IPS DF 6.9 (cell line): ENCODE data around the gene EVC.
A peak's percentile ranks its signal among the peaks of the same experiment; 100 is the strongest.

ENCODE experiments used
- DNase-seq: peaks from one replicate; pipeline ENCODE4 v3.0.0-alpha.2; 2013; ENCODE audit warnings: low read depth, low spot score
- H3K27ac ChIP-seq: one replicate; pipeline ENCODE4 v1.5.1; 2013; ENCODE audit warnings: low read length, control low read depth
- H3K27me3 ChIP-seq: 2 replicates; pipeline ENCODE4 v1.6.1; 2013; ENCODE audit warnings: mild to moderate bottlenecking, low read length; ENCODE audit not compliant: control insufficient read depth, insufficient read depth
- H3K36me3 ChIP-seq: 2 replicates; pipeline ENCODE4 v1.6.1; 2013; ENCODE audit warnings: low read length; ENCODE audit not compliant: control insufficient read depth, insufficient read depth
- H3K4me1 ChIP-seq: 2 replicates; pipeline ENCODE4 v1.6.1; 2013; ENCODE audit warnings: low read length; ENCODE audit not compliant: control insufficient read depth, insufficient read depth
- H3K4me3 ChIP-seq: 2 replicates; pipeline ENCODE4 v1.5.1; 2013; ENCODE audit warnings: mild to moderate bottlenecking, low read length
- H3K9me3 ChIP-seq: 2 replicates; pipeline ENCODE4 v1.6.1; 2013; ENCODE audit warnings: low read length, inconsistent platforms; ENCODE audit not compliant: control insufficient read depth, insufficient read depth
- WGBS: extraction: QIAGEN DNeasy Blood & Tissue Kit; methylation state at CpG from one replicate; pipeline ENCODE4 v1.1.7; 2013; ENCODE audit warnings: mixed read lengths, missing lambda C conversion rate; ENCODE audit not compliant: insufficient read length, insufficient coverage; 5-methylcytosine and 5-hydroxymethylcytosine counted together

EVC gene

DNA sequence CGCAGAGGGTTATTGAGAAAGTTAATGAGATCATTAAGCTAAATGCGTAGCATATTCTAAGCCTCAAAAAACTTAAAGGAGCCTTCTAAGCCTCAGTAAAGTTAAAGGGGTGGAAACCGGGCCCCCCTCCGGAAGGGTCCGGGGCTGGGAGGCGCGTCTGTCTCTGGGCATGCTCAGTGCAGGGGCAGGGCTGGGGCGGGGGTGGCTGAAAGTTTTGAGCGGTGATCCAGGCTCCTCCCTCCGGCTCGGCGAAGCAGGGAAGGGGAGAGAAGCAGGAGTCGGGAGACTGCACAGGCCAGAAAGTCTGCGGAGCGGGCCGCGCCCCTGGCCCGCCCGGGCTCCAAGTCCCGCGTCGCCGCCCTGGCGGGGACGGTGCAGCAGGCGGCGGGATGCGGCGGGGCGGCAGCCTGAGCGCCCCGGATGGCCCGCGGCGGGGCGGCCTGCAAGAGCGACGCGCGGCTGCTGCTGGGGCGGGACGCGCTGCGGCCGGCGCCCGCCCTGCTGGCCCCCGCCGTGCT is at the start of gene EVC:
TSS of gene EVC (plus strand) at position 241 of the 518 bp plus-strand sequence. CDS start at position 421, 180 bp downstream.
- no peak for DNase-seq
- H3K4me3 ChIP-seq, result peak within 1 kb of the TSS; percentile 52; the same call in 1 of the 2 replicates
- H3K27ac ChIP-seq, result no peak within 1 kb of the TSS
- no CpG with 5 or more reads among the region's 49 CpGs for WGBS
- H3K4me1 ChIP-seq, result peaks cover 9% of the 10 kb centered on the region; the same call in 1 of the 2 replicates
- H3K36me3 ChIP-seq, result no peaks in the 10 kb centered on the region
- H3K9me3 ChIP-seq, result no peaks in the 10 kb centered on the region
- H3K27me3 ChIP-seq, result no peaks in the 10 kb centered on the region

GRCh38 chr4:5661237-5661636 is 49.8 kb upstream of the EVC start:
- Histone ChIP-seq H3K36me3 (no peaks in the 10 kb centered on the region), H3K9me3 (no peaks in the 10 kb centered on the region), H3K27ac (no peak overlapping the region), H3K4me3 (no peak overlapping the region), H3K4me1 (no peaks in the 10 kb centered on the region), H3K27me3 (no peaks in the 10 kb centered on the region)
- WGBS, result no CpG with 5 or more reads among the region's 4 CpGs
- no peak for DNase-seq

GRCh38 chr4:5662555-5662954 is 48.4 kb upstream of the EVC start:
- H3K27ac ChIP-seq, result no peak overlapping the region
- H3K4me1 ChIP-seq, result no peaks in the 10 kb centered on the region
- no peak for DNase-seq
- H3K36me3 ChIP-seq, result no peaks in the 10 kb centered on the region
- no peaks in the 10 kb centered on the region; the same call in 1 of the 2 replicates for H3K9me3 ChIP-seq
- H3K4me3 ChIP-seq, result no peak overlapping the region
- no CpG with 5 or more reads among the region's 1 CpG for WGBS
- no peaks in the 10 kb centered on the region for H3K27me3 ChIP-seq

GRCh38 chr4:5664778-5665177 is 46.2 kb upstream of the EVC start:
- DNase-seq, result no peak
- Histone ChIP-seq H3K4me1 (no peaks in the 10 kb centered on the region), H3K4me3 (no peak overlapping the region), H3K27me3 (no peaks in the 10 kb centered on the region), H3K36me3 (no peaks in the 10 kb centered on the region), H3K9me3 (no peaks in the 10 kb centered on the region; the same call in 1 of the 2 replicates), H3K27ac (no peak overlapping the region)
- 100% methylated on average over 8 of the region's 12 CpGs for whole genome bisulfite sequencing

- no CpG with 5 or more reads among the region's 1 CpG for WGBS
- Histone ChIP-seq H3K4me3 (no peak overlapping the region), H3K4me1 (no peaks in the 10 kb centered on the region), H3K9me3 (no peaks in the 10 kb centered on the region; the same call in 1 of the 2 replicates), H3K36me3 (no peaks in the 10 kb centered on the region), H3K27ac (no peak overlapping the region), H3K27me3 (no peaks in the 10 kb centered on the region)
- DNase-seq, result no peak
These were observed 44.3 kb upstream of the EVC start for GRCh38 chr4:5666741-5667140.

GRCh38 chr4:5676763-5677162 is 34.2 kb upstream of the EVC start:
- Histone ChIP-seq H3K27me3 (no peaks in the 10 kb centered on the region), H3K4me1 (no peaks in the 10 kb centered on the region), H3K9me3 (no peaks in the 10 kb centered on the region), H3K4me3 (no peak overlapping the region), H3K27ac (no peak overlapping the region), H3K36me3 (peaks cover 4% of the 10 kb centered on the region; the same call in 1 of the 2 replicates)
- no peak for DNase-seq
- no CpG with 5 or more reads among the region's 8 CpGs for WGBS

- Histone ChIP-seq H3K4me3 (no peak overlapping the region), H3K4me1 (no peaks in the 10 kb centered on the region), H3K27ac (no peak overlapping the region), H3K27me3 (no peaks in the 10 kb centered on the region), H3K36me3 (peaks cover 4% of the 10 kb centered on the region; the same call in 1 of the 2 replicates), H3K9me3 (no peaks in the 10 kb centered on the region)
- no CpG with 5 or more reads among the region's 10 CpGs for WGBS
- no peak for DNase-seq
These were observed 32.0 kb upstream of the EVC start for GRCh38 chr4:5678977-5679376.

- no peak overlapping the region for H3K27ac ChIP-seq
- H3K4me1 ChIP-seq, result no peaks in the 10 kb centered on the region
- no CpG with 5 or more reads among the region's 10 CpGs for WGBS
- H3K27me3 ChIP-seq, result no peaks in the 10 kb centered on the region
- H3K4me3 ChIP-seq, result no peak overlapping the region
- no peak for DNase-seq
- H3K9me3 ChIP-seq, result no peaks in the 10 kb centered on the region
- H3K36me3 ChIP-seq, result peaks cover 12% of the 10 kb centered on the region
These were observed 27.4 kb upstream of the EVC start for GRCh38 chr4:5683566-5683965.

GRCh38 chr4:5685296-5685695 is 25.7 kb upstream of the EVC start:
- no peak for DNase-seq
- Histone ChIP-seq H3K9me3 (no peaks in the 10 kb centered on the region), H3K27me3 (no peaks in the 10 kb centered on the region), H3K27ac (no peak overlapping the region), H3K4me1 (no peaks in the 10 kb centered on the region), H3K36me3 (peaks cover 19% of the 10 kb centered on the region), H3K4me3 (no peak overlapping the region)
- no CpG with 5 or more reads among the region's 9 CpGs for WGBS

DNA sequence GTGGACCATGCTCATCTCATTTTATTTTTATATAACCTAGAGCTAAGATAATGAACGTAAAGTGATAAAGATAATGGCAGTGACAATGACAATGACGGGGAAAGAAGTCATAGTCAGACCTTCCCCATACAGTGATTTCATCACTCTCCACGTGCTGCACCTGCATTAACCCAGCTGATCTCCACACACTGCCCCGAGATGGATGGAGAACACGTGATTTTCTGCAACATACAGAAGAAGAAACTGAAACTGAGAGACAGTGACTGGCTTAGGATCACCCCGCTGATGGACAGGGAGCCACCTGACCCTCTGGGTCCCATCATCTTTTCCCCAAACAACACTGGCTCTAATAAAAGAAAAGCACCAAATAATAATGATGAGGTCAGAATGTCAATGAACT is 24.7 kb upstream of the EVC start:
- Histone ChIP-seq H3K36me3 (peaks cover 15% of the 10 kb centered on the region), H3K9me3 (no peaks in the 10 kb centered on the region), H3K4me1 (no peaks in the 10 kb centered on the region), H3K27ac (no peak overlapping the region), H3K4me3 (no peak overlapping the region), H3K27me3 (no peaks in the 10 kb centered on the region)
- no CpG with 5 or more reads among the region's 6 CpGs for WGBS
- no peak for DNase-seq

DNA sequence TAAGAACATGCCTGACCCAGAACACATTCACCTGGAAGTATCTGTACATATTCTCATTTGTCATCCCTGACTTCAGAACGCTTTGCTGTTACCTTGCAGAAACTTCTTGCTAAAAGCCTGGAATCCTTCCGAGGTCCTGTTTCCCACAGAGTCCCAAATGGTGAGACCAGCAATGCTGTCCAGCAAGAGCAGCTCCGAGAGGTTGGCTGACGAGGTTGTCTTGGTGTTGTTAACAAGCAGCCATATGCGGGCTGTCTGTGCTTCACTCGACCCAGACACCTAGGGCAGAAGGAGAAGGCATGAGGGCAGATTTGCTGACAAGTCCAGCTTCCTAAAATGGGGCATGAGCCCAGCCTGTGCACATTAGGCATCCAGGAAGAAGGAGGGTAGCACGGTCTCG is 21.9 kb upstream of the EVC start:
- no peaks in the 10 kb centered on the region for H3K4me1 ChIP-seq
- no CpG with 5 or more reads among the region's 8 CpGs for WGBS
- H3K4me3 ChIP-seq, result no peak overlapping the region
- peaks cover 17% of the 10 kb centered on the region for H3K36me3 ChIP-seq
- H3K27me3 ChIP-seq, result no peaks in the 10 kb centered on the region
- H3K27ac ChIP-seq, result no peak overlapping the region
- DNase-seq, result no peak
- no peaks in the 10 kb centered on the region for H3K9me3 ChIP-seq
